NCI-H748 (cell line): ENCODE measurements around the gene SLC1A4.
"Not testable (repeated sequence)": the region's sequence is repeated elsewhere in the genome, so short reads cannot be mapped to it uniquely, and the experiment has no call there.

Experiments
- DNase-seq: peaks from one replicate; lab custom pipeline; 2025; ENCODE audit not compliant: unreplicated experiment; lab: John Stamatoyannopoulos, UW

Gene SLC1A4

GRCh38 chr2:64990876-64991275 lies 1.7 kb downstream of the SLC1A4 start:
- DNase-seq = no peak

GRCh38 chr2:64992218-64992617 lies 3.0 kb downstream of the SLC1A4 start:
- DNase-seq = no peak

- no peak for DNase-seq
Observed at GRCh38 chr2:64992990-64993389, 3.8 kb downstream of the SLC1A4 start.

GRCh38 chr2:64995041-64995440 lies 5.8 kb downstream of the SLC1A4 start:
- DNase-seq = no peak

- no peak for DNase-seq
Observed at GRCh38 chr2:64996871-64997307, 7.7 kb downstream of the SLC1A4 start.

- no peak for DNase-seq
Observed at GRCh38 chr2:64998658-64999061, 9.5 kb downstream of the SLC1A4 start.

GRCh38 chr2:64999754-65000153 lies 10.6 kb downstream of the SLC1A4 start:
- no peak for DNase-seq

GRCh38 chr2:65000644-65001043 lies 11.4 kb downstream of the SLC1A4 start:
- DNase-seq = no peak

GRCh38 chr2:65003037-65003436 lies 13.8 kb downstream of the SLC1A4 start:
- no peak for DNase-seq

- not testable (repeated sequence) for DNase-seq
Observed at GRCh38 chr2:65004232-65004631, 15.0 kb downstream of the SLC1A4 start.

- no peak for DNase-seq
Observed at GRCh38 chr2:65013776-65014175, 24.6 kb downstream of the SLC1A4 start.

GRCh38 chr2:65015731-65016130 lies 26.5 kb downstream of the SLC1A4 start:
- no peak for DNase-seq

- DNase-seq = no peak
Observed at GRCh38 chr2:65016789-65017188, 27.6 kb downstream of the SLC1A4 start.

GRCh38 chr2:65017335-65017734 lies 28.1 kb downstream of the SLC1A4 start:
- no peak for DNase-seq

- DNase-seq = no peak
Observed at GRCh38 chr2:65018141-65018582, 29.0 kb downstream of the SLC1A4 start.

- DNase-seq = no peak
Observed at GRCh38 chr2:65019010-65019409, 29.8 kb downstream of the SLC1A4 start.

GRCh38 chr2:65019675-65020195 lies 30.5 kb downstream of the SLC1A4 start:
- DNase-seq = no peak

- not testable (repeated sequence) for DNase-seq
Observed at GRCh38 chr2:65020251-65020650, 31.1 kb downstream of the SLC1A4 start.

- no peak for DNase-seq
Observed at GRCh38 chr2:65020943-65021528, 31.8 kb downstream of the SLC1A4 start.

GRCh38 chr2:65021709-65022108 lies 32.5 kb downstream of the SLC1A4 start:
- no peak for DNase-seq

- no peak for DNase-seq
Observed at GRCh38 chr2:65022189-65022588, 33.0 kb downstream of the SLC1A4 start.

- no peak for DNase-seq
Observed at GRCh38 chr2:65023742-65024141, 34.5 kb downstream of the SLC1A4 start.
